Measurements from ENCODE around the gene C1orf146.

The C1orf146 gene, protein sequence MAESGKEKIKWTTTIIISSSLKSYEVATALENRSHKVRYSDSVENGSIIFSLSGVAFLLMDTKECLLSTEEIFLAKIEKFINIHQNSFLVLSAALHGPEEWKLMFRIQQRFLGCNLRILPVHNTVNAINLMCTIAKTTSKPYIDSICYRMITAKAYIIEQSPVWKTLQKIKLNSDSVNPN

DNA sequence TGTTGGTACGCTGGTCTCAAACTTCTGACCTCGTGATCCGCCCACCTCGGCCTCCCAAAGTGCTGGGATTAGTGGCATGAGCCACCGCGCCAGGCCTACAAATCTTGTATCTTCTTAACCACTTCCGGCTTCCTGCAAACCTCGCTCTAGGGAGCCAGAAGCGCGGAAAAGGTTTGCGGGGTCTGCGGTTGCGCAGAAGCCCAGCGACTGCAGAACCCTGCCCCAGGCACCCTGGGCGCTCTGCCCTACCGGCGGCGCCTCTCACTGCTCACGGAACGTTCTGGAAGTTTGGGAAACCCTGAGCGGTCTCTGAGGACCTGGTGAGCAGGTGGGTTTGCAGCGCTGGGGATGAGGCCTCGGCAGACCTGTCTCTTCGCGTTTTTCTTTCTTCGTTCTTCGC lies at the start of gene C1orf146:
Gene C1orf146, plus strand, starts transcription at position 195 of the 400 bp plus-strand sequence. CDS start 13,506 bp downstream, outside the sequence.
- Histone ChIP-seq H3K27ac (ENCODE audit: low read depth in 2 of 2, low read length in 2 of 2) (no peak within 1 kb of the TSS), H3K27me3 (ENCODE audit: control insufficient read depth in 2 of 2, insufficient read depth in 2 of 2, low read length in 2 of 2) (no peaks in the 10 kb centered on the region), H3K4me1 (ENCODE audit: control insufficient read depth in 2 of 2, insufficient read depth in 2 of 2, low read length in 2 of 2) (no peaks in the 10 kb centered on the region), H3K9ac (ENCODE audit: low read depth in 1 of 2, low read length in 2 of 2) (no peak within 1 kb of the TSS), H3K9me3 (ENCODE audit: control insufficient read depth in 2 of 2, low read length in 2 of 2) (no peaks in the 10 kb centered on the region), H3K36me3 (ENCODE audit: control insufficient read depth in 2 of 2, insufficient read depth in 2 of 2, low read length in 2 of 2) (no peaks in the 10 kb centered on the region), H3K4me3 (ENCODE audit: low read length in 2 of 2) (no peak within 1 kb of the TSS)

DNA sequence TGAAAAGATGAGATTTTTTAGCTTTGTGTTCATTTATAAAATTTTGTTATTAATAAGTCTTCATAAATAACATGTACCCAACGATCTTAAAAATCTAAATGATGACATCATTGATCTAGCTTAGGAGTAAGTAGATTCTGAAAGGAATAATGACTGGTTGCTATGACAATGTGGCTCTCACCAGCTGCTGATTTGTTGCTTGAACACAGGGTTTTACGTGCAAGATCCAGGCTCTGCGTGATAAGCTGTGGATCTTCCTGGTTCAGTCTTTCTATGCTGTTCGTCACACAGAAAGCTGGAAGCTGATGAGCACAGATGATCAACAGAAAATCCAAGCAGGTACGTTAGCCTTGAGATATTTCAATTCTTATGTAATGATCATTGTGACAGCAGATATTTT lies 49.1 kb upstream of the C1orf146 start:
- H3K9ac ChIP-seq (ENCODE audit: low read depth in 1 of 2, low read length in 2 of 2) = no peak overlapping the region
- H3K27me3 ChIP-seq (ENCODE audit: control insufficient read depth in 2 of 2, insufficient read depth in 2 of 2, low read length in 2 of 2) = no peaks in the 10 kb centered on the region
- H3K4me1 ChIP-seq (ENCODE audit: control insufficient read depth in 2 of 2, insufficient read depth in 2 of 2, low read length in 2 of 2) = no peaks in the 10 kb centered on the region
- H3K9me3 ChIP-seq (ENCODE audit: control insufficient read depth in 2 of 2, low read length in 2 of 2) = no peaks in the 10 kb centered on the region
- no peak overlapping the region for H3K4me3 ChIP-seq (ENCODE audit: low read length in 2 of 2)
- H3K36me3 ChIP-seq (ENCODE audit: control insufficient read depth in 2 of 2, insufficient read depth in 2 of 2, low read length in 2 of 2) = peaks cover 0 to 4% of the 10 kb centered on the region in 2 donors
- H3K27ac ChIP-seq (ENCODE audit: low read depth in 2 of 2, low read length in 2 of 2) = no peak overlapping the region

DNA sequence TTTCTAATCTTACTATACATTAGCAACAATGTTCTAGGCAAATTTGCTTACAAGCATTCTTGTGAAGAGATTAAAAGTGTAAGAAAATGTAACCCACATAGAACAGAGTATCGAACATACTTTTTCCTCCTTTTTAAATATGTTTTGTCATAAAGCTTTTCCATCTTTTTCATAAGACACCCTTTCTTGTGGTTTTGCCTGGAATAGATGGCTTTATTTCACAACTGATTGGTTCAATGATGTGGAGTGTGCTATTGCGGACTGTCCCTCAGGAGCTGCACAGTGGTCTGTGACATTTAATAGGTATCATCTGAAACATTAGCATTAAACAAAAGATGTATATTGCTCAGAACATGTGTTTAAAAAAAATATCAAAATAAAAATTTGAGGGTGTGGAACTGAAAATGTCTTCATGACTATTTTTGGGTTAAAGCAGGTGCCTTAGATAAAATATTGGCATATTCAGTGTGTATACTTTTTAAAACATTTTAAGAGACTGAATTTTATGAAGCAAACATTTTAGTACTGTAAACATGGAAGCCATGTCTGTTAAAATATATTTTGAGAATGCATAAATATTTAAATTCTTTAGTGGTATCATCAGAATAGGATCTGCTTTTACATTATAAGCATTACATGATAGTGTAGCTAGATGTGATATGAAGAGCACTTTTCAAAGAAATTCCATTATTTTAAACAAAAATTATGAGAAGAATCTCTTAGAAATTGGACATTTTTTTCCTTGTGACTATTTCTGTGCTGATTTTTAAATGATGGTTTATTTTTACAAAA lies 48.3 kb upstream of the C1orf146 start:
- H3K36me3 ChIP-seq (ENCODE audit: control insufficient read depth in 2 of 2, insufficient read depth in 2 of 2, low read length in 2 of 2) = peaks cover 0 to 4% of the 10 kb centered on the region in 2 donors
- no peak overlapping the region for H3K4me3 ChIP-seq (ENCODE audit: low read length in 2 of 2)
- no peaks in the 10 kb centered on the region for H3K27me3 ChIP-seq (ENCODE audit: control insufficient read depth in 2 of 2, insufficient read depth in 2 of 2, low read length in 2 of 2)
- H3K27ac ChIP-seq (ENCODE audit: low read depth in 2 of 2, low read length in 2 of 2) = no peak overlapping the region
- H3K9ac ChIP-seq (ENCODE audit: low read depth in 1 of 2, low read length in 2 of 2) = no peak overlapping the region
- H3K9me3 ChIP-seq (ENCODE audit: control insufficient read depth in 2 of 2, low read length in 2 of 2) = no peaks in the 10 kb centered on the region
- H3K4me1 ChIP-seq (ENCODE audit: control insufficient read depth in 2 of 2, insufficient read depth in 2 of 2, low read length in 2 of 2) = no peaks in the 10 kb centered on the region

DNA sequence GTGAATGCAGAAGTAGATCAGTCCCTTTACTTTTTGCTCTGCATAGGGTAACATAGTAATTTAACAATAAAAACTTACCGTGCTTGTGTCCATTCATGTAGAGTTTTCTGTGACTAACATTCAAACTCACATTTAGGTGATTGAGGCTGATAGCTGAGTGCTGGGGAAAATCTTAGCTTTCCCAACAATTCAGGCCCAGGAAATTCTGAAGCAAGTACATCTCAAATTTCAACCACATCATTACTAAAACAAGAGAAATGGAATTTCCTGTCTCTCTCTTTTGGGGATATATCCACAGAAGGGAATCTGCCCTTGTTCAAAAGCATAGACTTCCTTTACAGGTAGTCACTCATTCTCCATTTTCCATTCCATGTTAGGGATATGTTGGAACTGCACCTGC lies 33.1 kb upstream of the C1orf146 start:
- no peak overlapping the region for H3K27ac ChIP-seq (ENCODE audit: low read depth in 2 of 2, low read length in 2 of 2)
- H3K4me3 ChIP-seq (ENCODE audit: low read length in 2 of 2) = no peak overlapping the region
- H3K27me3 ChIP-seq (ENCODE audit: control insufficient read depth in 2 of 2, insufficient read depth in 2 of 2, low read length in 2 of 2) = no peaks in the 10 kb centered on the region
- H3K9me3 ChIP-seq (ENCODE audit: control insufficient read depth in 2 of 2, low read length in 2 of 2) = no peaks in the 10 kb centered on the region
- H3K9ac ChIP-seq (ENCODE audit: low read depth in 1 of 2, low read length in 2 of 2) = no peak overlapping the region
- no peaks in the 10 kb centered on the region for H3K4me1 ChIP-seq (ENCODE audit: control insufficient read depth in 2 of 2, insufficient read depth in 2 of 2, low read length in 2 of 2)
- H3K36me3 ChIP-seq (ENCODE audit: control insufficient read depth in 2 of 2, insufficient read depth in 2 of 2, low read length in 2 of 2) = peaks cover 3% of the 10 kb centered on the region in 2 donors

DNA sequence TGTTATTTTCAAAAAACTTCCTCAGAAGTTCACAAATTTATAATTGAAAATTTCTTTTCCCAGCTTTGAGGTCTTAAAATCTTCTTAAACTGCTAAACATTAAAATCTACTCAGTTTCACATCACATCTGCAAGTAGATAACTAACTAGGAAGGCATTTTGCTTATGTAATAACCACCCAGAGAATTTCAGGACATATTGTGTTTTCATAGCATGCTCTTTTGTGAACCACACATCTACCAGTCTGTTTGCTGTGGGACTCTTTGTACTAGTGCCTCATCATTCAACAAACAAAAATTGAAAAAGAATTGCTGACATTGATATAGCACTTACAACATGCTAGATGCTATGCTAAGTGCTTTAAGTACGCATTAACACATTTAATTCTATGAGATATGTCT lies 31.6 kb upstream of the C1orf146 start:
- no peaks in the 10 kb centered on the region for H3K4me1 ChIP-seq (ENCODE audit: control insufficient read depth in 2 of 2, insufficient read depth in 2 of 2, low read length in 2 of 2)
- no peaks in the 10 kb centered on the region for H3K27me3 ChIP-seq (ENCODE audit: control insufficient read depth in 2 of 2, insufficient read depth in 2 of 2, low read length in 2 of 2)
- no peak overlapping the region for H3K9ac ChIP-seq (ENCODE audit: low read depth in 1 of 2, low read length in 2 of 2)
- H3K36me3 ChIP-seq (ENCODE audit: control insufficient read depth in 2 of 2, insufficient read depth in 2 of 2, low read length in 2 of 2) = no peaks in the 10 kb centered on the region
- no peak overlapping the region for H3K27ac ChIP-seq (ENCODE audit: low read depth in 2 of 2, low read length in 2 of 2)
- no peak overlapping the region for H3K4me3 ChIP-seq (ENCODE audit: low read length in 2 of 2)
- no peaks in the 10 kb centered on the region for H3K9me3 ChIP-seq (ENCODE audit: control insufficient read depth in 2 of 2, low read length in 2 of 2)

DNA sequence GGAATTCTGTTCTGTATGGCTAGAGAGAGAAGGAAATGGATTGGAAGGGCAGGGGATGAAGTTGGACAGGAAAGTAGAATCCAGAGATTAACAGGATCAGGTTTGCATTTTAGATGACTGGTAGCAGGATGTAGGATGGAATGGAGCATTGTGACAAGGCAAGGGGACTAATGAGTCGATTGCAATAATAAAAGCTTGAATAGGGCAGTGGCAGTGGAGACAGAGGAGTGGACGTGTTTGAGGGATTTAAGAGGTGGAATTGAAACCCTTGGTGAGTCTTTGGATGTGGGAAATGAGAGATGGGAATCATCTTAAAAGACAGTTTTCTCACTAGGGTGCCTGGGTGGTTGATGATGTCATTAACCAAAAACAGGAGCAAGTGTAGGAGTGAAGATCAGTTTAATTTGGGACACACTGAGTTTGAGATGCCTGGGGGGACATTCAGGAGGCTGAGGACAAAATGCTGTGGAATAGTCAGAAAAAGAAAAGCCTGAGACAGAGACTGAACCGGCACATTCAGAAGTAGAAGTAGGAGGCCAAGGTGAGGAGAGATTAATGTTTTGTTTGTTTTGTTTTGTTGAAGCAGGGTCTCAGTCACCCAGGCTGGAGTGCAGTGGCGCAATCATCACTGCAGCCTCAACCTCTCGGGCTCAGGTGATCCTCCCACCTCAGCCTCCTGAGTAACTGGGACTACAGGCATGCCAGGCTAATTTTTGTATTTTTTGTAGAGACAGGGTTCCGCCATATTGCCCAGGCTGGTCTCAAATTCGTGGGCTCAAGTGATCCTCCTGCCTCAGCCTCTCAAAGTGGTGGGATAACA lies 29.1 kb upstream of the C1orf146 start:
- H3K9ac ChIP-seq (ENCODE audit: low read depth in 1 of 2, low read length in 2 of 2) = no peak overlapping the region

DNA sequence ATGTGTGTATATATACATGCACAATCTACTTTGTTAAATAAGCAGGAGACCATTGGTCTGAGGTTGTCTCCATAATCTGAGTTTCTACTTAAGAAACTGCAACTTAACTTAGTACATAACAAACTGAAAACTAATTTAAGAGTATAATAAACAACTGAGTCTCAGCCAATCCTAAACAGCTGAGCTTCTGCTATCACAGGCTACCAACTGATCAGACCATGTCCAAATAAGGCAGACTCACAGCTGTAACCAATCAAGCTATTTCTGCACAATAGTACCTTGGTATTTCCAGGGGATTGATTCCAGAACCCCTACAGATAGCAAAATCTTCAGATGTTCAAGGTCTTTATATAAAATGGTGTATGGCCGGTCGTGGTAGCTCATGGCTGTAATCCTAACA lies 26.0 kb upstream of the C1orf146 start:
- Histone ChIP-seq H3K9me3 (ENCODE audit: control insufficient read depth in 2 of 2, low read length in 2 of 2) (no peaks in the 10 kb centered on the region), H3K27ac (ENCODE audit: low read depth in 2 of 2, low read length in 2 of 2) (no peak overlapping the region), H3K9ac (ENCODE audit: low read depth in 1 of 2, low read length in 2 of 2) (no peak overlapping the region), H3K36me3 (ENCODE audit: control insufficient read depth in 2 of 2, insufficient read depth in 2 of 2, low read length in 2 of 2) (no peaks in the 10 kb centered on the region), H3K27me3 (ENCODE audit: control insufficient read depth in 2 of 2, insufficient read depth in 2 of 2, low read length in 2 of 2) (no peaks in the 10 kb centered on the region), H3K4me3 (ENCODE audit: low read length in 2 of 2) (no peak overlapping the region), H3K4me1 (ENCODE audit: control insufficient read depth in 2 of 2, insufficient read depth in 2 of 2, low read length in 2 of 2) (no peaks in the 10 kb centered on the region)

More for the DNA sequence above, 29.1 kb upstream of the C1orf146 start:
- Histone ChIP-seq H3K9me3 (ENCODE audit: control insufficient read depth in 2 of 2, low read length in 2 of 2) (no peaks in the 10 kb centered on the region), H3K27ac (ENCODE audit: low read depth in 2 of 2, low read length in 2 of 2) (no peak overlapping the region), H3K4me1 (ENCODE audit: control insufficient read depth in 2 of 2, insufficient read depth in 2 of 2, low read length in 2 of 2) (no peaks in the 10 kb centered on the region), H3K27me3 (ENCODE audit: control insufficient read depth in 2 of 2, insufficient read depth in 2 of 2, low read length in 2 of 2) (no peaks in the 10 kb centered on the region), H3K4me3 (ENCODE audit: low read length in 2 of 2) (no peak overlapping the region), H3K36me3 (ENCODE audit: control insufficient read depth in 2 of 2, insufficient read depth in 2 of 2, low read length in 2 of 2) (no peaks in the 10 kb centered on the region)

DNA sequence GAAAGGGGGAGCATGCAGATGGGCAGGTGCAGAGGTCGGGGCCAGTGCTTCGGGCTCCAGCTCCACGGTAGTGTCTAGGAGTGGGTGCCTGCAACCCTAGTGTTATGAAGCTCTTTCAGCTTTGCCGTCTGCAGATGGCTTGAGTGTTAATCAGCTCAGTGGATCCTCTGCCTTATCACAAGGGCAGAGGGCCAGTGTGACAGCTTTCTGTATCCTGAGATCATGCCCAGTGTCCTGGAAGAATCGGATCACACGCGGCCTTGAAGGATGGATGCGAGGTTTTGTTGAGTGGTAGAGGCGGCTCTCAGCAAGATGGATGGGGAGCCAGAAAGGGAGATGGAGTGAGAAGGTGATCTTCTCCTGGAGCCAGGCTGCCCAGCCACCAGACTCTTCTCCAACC lies 25.5 kb upstream of the C1orf146 start:
- no peak overlapping the region for H3K9ac ChIP-seq (ENCODE audit: low read depth in 1 of 2, low read length in 2 of 2)
- H3K36me3 ChIP-seq (ENCODE audit: control insufficient read depth in 2 of 2, insufficient read depth in 2 of 2, low read length in 2 of 2) = no peaks in the 10 kb centered on the region
- H3K27me3 ChIP-seq (ENCODE audit: control insufficient read depth in 2 of 2, insufficient read depth in 2 of 2, low read length in 2 of 2) = no peaks in the 10 kb centered on the region
- no peak overlapping the region for H3K27ac ChIP-seq (ENCODE audit: low read depth in 2 of 2, low read length in 2 of 2)
- no peak overlapping the region for H3K4me3 ChIP-seq (ENCODE audit: low read length in 2 of 2)
- H3K9me3 ChIP-seq (ENCODE audit: control insufficient read depth in 2 of 2, low read length in 2 of 2) = no peaks in the 10 kb centered on the region
- no peaks in the 10 kb centered on the region for H3K4me1 ChIP-seq (ENCODE audit: control insufficient read depth in 2 of 2, insufficient read depth in 2 of 2, low read length in 2 of 2)

DNA sequence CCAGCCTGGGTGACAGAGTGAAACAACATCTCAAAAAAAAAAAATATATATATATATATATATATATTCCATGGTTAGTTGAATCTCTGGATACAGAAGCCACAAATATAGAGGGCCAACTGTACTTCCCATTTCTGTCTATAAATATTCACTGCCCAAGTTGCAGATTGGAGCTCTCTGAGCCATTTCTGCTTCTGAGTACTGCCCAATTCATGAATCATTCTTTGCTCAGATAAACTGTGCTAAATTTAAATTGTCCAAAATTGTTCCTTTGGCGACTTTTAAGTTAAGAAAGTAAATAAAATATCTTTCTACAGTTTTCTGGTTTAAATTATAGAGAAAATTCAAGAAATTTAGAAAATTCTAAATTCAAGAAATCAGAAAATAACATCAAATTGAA lies 23.2 kb upstream of the C1orf146 start:
- no peaks in the 10 kb centered on the region for H3K4me1 ChIP-seq (ENCODE audit: control insufficient read depth in 2 of 2, insufficient read depth in 2 of 2, low read length in 2 of 2)
- H3K36me3 ChIP-seq (ENCODE audit: control insufficient read depth in 2 of 2, insufficient read depth in 2 of 2, low read length in 2 of 2) = no peaks in the 10 kb centered on the region
- no peak overlapping the region for H3K4me3 ChIP-seq (ENCODE audit: low read length in 2 of 2)
- H3K27me3 ChIP-seq (ENCODE audit: control insufficient read depth in 2 of 2, insufficient read depth in 2 of 2, low read length in 2 of 2) = no peaks in the 10 kb centered on the region
- H3K9me3 ChIP-seq (ENCODE audit: control insufficient read depth in 2 of 2, low read length in 2 of 2) = no peaks in the 10 kb centered on the region
- H3K27ac ChIP-seq (ENCODE audit: low read depth in 2 of 2, low read length in 2 of 2) = no peak overlapping the region
- no peak overlapping the region for H3K9ac ChIP-seq (ENCODE audit: low read depth in 1 of 2, low read length in 2 of 2)

DNA sequence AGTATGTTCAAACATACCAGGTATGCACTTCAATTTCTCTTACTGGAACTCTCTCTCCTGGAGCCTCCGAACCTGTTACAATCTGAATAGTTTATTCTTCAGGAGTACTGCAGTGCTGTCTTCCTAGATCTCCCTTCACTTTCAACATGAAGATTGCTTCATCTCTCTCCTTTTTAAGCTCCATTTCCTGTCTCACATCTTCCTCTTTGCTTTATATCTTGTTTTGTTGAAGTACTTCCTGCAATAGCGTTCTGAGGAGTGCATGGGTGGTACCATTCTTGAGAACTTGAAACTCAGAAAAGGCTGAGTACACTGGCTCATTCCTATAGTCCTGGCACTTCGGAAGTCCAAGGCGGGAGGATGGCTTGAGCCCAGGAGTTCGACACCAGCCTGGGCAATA lies 15.7 kb upstream of the C1orf146 start:
- Histone ChIP-seq H3K9me3 (ENCODE audit: control insufficient read depth in 2 of 2, low read length in 2 of 2) (peaks cover 0 to 1% of the 10 kb centered on the region in 2 donors), H3K4me3 (ENCODE audit: low read length in 2 of 2) (no peak overlapping the region), H3K27ac (ENCODE audit: low read depth in 2 of 2, low read length in 2 of 2) (no peak overlapping the region), H3K9ac (ENCODE audit: low read depth in 1 of 2, low read length in 2 of 2) (no peak overlapping the region), H3K36me3 (ENCODE audit: control insufficient read depth in 2 of 2, insufficient read depth in 2 of 2, low read length in 2 of 2) (no peaks in the 10 kb centered on the region), H3K4me1 (ENCODE audit: control insufficient read depth in 2 of 2, insufficient read depth in 2 of 2, low read length in 2 of 2) (no peaks in the 10 kb centered on the region), H3K27me3 (ENCODE audit: control insufficient read depth in 2 of 2, insufficient read depth in 2 of 2, low read length in 2 of 2) (no peaks in the 10 kb centered on the region)
